Fibroblast of mammary gland (primary cell): ENCODE results near the gene MARCHF11.

Experiments used
- DNase-seq: peaks from one replicate; pipeline ENCODE4 v3.0.0-alpha.2; 2010; ENCODE audit warnings: low read depth
- H3K4me3 ChIP-seq: 2 replicates; pipeline ENCODE4 v1.5.1; 2011; ENCODE audit warnings: low read depth, mild to moderate bottlenecking, low read length, moderate library complexity; ENCODE audit not compliant: control insufficient read depth
- TF ChIP-seq, protein P1 (sequence below): conservative IDR thresholded peaks from 2 replicates; pipeline ENCODE4 v1.5.1; 2011; ENCODE audit warnings: low read depth, low read length, inconsistent platforms; ENCODE audit not compliant: control insufficient read depth, insufficient read depth

Gene MARCHF11

DNA sequence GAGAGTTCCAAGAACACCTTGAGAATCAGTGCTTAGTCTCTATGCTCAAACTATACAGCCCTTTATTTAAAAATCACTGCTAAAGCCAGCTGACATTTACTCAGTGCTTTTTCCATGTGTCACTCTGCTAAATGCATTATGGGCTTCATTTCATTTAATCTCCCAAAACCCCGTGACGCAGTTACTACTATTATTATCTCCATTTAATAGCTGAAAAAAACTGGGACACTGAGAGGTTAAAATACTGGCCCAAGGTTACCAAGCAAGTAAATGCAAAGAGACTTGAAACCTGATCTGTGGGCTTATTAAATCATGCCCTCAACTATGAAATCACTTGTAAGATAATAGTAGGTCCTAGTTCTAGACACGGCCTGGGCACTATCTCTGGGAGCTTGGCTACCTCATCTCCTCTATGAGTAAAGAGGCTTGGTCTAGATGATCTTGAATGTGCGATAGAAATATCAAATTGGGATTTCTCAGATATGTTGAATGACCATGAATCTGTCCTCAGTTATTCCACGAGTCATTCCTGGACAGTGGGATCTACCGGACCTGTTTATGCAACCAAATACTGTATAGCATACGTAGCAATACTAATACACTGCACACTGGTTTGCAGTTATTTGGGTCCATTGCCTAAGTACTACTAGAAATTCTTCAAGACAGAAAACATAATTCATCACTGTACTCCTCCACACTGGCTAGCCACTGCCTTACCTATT, 32.3 kb downstream of the MARCHF11 start:
- TF ChIP-seq, protein P1, sequence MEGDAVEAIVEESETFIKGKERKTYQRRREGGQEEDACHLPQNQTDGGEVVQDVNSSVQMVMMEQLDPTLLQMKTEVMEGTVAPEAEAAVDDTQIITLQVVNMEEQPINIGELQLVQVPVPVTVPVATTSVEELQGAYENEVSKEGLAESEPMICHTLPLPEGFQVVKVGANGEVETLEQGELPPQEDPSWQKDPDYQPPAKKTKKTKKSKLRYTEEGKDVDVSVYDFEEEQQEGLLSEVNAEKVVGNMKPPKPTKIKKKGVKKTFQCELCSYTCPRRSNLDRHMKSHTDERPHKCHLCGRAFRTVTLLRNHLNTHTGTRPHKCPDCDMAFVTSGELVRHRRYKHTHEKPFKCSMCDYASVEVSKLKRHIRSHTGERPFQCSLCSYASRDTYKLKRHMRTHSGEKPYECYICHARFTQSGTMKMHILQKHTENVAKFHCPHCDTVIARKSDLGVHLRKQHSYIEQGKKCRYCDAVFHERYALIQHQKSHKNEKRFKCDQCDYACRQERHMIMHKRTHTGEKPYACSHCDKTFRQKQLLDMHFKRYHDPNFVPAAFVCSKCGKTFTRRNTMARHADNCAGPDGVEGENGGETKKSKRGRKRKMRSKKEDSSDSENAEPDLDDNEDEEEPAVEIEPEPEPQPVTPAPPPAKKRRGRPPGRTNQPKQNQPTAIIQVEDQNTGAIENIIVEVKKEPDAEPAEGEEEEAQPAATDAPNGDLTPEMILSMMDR = no peak
- DNase-seq = no peak
- H3K4me3 ChIP-seq = no peak overlapping the region

DNA sequence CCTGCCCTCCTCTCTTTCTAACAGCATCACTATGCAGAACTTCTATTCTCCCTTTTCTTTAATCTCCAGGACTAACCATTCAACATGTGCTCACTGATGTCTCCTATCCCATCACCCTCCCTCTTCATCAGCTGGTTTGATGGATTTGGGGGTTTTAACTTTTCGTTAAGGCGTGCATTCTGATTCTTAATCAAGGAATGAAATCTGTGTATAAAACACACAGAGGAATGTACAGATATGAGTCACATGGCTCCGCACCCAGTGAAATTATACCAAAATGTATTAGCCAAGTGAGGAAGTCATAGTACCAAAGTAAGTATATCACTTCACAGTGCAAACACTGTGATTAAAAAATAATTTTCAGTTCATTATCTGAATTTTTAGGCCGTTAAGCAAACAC, 35.2 kb downstream of the MARCHF11 start:
- DNase-seq = no peak
- TF ChIP-seq, protein P1 = no peak
- no peak overlapping the region for H3K4me3 ChIP-seq

DNA sequence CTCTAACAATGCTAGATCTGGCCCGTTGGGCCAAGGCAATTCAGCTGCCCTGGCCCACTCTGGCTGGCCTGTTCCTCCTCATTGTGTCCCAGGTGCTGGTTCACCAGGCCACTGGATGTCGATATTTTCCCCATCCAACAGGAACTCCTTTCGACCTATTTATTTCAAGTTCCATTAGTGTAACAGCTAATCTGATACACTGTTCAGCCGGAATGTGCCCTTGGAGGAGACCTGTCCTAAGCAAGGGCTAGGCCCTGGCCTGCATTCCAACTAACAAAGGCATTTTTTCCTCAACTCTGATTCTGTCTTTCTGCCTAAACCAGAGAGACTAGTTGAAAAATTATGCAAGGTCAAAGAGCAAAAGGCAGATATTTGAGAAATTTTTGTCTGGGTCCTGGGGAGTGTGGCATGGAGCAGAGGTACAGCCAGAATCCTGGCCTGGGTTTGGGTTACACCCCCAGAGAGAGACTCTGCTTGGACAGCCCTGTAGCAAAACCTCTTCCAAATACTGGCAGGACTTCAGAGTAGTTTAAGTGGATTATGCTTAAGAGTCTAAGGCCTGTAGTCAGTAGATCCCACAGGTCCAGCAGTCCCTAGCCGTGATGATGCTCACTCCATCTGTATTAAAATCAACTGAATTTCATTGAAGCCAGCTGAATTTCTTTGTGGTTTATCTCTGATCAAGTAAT, 36.1 kb downstream of the MARCHF11 start:
- no peak for DNase-seq
- no peak overlapping the region for H3K4me3 ChIP-seq
- TF ChIP-seq, protein P1 = no peak

DNA sequence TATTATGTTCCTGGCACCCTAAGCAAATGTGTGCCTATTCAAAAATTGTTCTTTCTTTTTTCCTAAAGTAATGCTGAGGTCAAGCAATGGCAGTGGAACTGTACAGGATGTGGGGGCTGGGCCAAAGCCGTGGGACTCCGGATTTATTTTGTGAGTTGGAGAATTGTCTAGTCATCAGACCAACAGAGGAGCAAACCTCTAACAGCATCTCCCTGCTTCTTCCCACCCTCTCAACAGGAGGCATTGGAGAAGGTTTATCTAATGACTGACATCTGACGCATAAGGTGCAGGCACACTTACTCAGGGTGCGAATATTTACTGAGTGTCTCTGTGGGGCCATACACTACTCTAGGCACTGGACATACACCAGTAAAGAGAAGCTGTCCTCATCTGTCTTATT, 38.6 kb downstream of the MARCHF11 start:
- TF ChIP-seq, protein P1 = no peak
- DNase-seq = no peak
- no peak overlapping the region for H3K4me3 ChIP-seq

DNA sequence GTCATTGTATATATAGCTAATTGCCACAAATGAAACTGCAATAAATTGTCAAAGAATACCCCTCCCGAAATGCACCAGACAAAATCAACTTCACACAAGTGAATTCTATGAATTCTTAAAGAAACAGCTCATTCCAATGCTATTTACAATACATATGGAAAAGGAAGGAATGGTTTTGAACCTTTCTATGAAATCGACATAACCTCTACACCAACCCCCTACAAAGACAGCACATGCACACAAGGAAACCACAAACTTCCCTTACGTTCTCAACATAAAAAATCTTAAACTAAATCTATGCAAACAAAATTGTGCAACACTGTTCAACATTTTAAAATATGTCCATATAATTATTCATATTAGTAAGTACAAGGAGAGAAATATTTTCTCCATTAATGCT, 39.2 kb downstream of the MARCHF11 start:
- H3K4me3 ChIP-seq = no peak overlapping the region
- no peak for DNase-seq
- TF ChIP-seq, protein P1 = no peak

DNA sequence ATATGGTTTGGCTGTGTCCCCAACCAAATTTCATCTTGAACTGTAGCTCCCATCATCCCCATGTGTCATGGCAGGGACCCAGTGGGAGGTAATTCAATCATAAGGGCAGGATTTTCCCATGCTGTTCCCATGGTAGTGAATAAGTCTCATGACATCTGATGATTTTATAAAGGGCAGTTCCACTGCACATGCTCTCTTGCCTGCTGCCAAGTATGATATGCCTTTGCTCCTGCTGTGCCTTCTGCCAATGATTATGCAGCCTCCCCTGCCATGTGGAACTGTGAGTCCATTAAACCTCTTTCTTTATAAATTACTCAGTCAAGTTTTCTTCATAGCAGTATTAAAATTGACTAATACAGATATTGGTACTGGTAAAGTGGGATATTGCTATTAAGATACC, 42.4 kb downstream of the MARCHF11 start:
- TF ChIP-seq, protein P1 = no peak

More for the DNA sequence above, 42.4 kb downstream of the MARCHF11 start:
- no peak for DNase-seq
- no peak overlapping the region for H3K4me3 ChIP-seq
